HEK293T (cell line): ENCODE measurements around the gene MAGI2.
A peak's percentile ranks its signal among the peaks of the same experiment; 100 is the strongest.

Experiments
- CTCF ChIA-PET: fragments of 350-600 bp; formaldehyde crosslinking; extraction: SDS; loops from one replicate; lab custom pipeline; 2021; ENCODE audit warnings: antibody characterized with exemption, inconsistent platforms; lab: Yijun Ruan, JAX
- POLR2A ChIA-PET: fragments of 350-600 bp; formaldehyde crosslinking; extraction: SDS; loops from one replicate; lab custom pipeline; 2020; ENCODE audit warnings: antibody characterized with exemption, inconsistent platforms; lab: Yijun Ruan, JAX
- DNase-seq: peaks from one replicate; pipeline ENCODE4 v3.0.0; 2012; ENCODE audit warnings: mixed read lengths; ENCODE audit errors: extremely low spot score
- ARNT ChIP-seq: fragments of 450-650 bp; IDR thresholded peaks from 2 replicates; pipeline ENCODE4 v1.6.1; 2017; ENCODE audit warnings: mild to moderate bottlenecking
- BHLHE40 ChIP-seq: fragments of 450-650 bp; IDR thresholded peaks from 2 replicates; pipeline ENCODE4 v1.6.1; 2016; ENCODE audit warnings: mild to moderate bottlenecking, moderate library complexity, borderline replicate concordance
- CTBP1 ChIP-seq: fragments of 450-650 bp; IDR thresholded peaks from 2 replicates; pipeline ENCODE4 v1.6.1; 2016; ENCODE audit warnings: borderline replicate concordance
- ELF4 ChIP-seq: fragments of 450-650 bp; IDR thresholded peaks from 2 replicates; pipeline ENCODE4 v1.6.1; 2017; ENCODE audit warnings: antibody characterized with exemption
- FOXA1 ChIP-seq: fragments of 450-650 bp; IDR thresholded peaks from 2 replicates; pipeline ENCODE4 v1.6.1; 2016; ENCODE audit warnings: mild to moderate bottlenecking
- FOXK2 ChIP-seq: fragments of 450-650 bp; IDR thresholded peaks from 2 replicates; pipeline ENCODE4 v1.6.1; 2016; ENCODE audit warnings: mild to moderate bottlenecking
- FOXM1 ChIP-seq: fragments of 450-650 bp; IDR thresholded peaks from 2 replicates; pipeline ENCODE4 v1.6.1; 2017; ENCODE audit warnings: mild to moderate bottlenecking, borderline replicate concordance
- HDGF ChIP-seq: fragments of 450-650 bp; IDR thresholded peaks from 2 replicates; pipeline ENCODE4 v1.6.1; 2017; ENCODE audit warnings: antibody characterized with exemption, borderline replicate concordance
- L3MBTL2 ChIP-seq: fragments of 450-650 bp; conservative IDR thresholded peaks from 2 replicates; pipeline ENCODE4 v1.6.1; 2016; ENCODE audit warnings: mild to moderate bottlenecking
- LEF1 ChIP-seq: fragments of 450-650 bp; IDR thresholded peaks from 2 replicates; pipeline ENCODE4 v1.6.1; 2017; ENCODE audit warnings: mild to moderate bottlenecking, borderline replicate concordance
- NFRKB ChIP-seq: fragments of 450-650 bp; IDR thresholded peaks from 2 replicates; pipeline ENCODE4 v1.6.1; 2016; ENCODE audit warnings: mild to moderate bottlenecking, moderate library complexity
- PKNOX1 ChIP-seq: fragments of 450-650 bp; IDR thresholded peaks from 2 replicates; pipeline ENCODE4 v1.6.1; 2016
- SP1 ChIP-seq: fragments of 450-650 bp; IDR thresholded peaks from 2 replicates; pipeline ENCODE4 v1.6.1; 2017
- SUZ12 ChIP-seq: fragments of 450-650 bp; IDR thresholded peaks from 2 replicates; pipeline ENCODE4 v1.6.1; 2016; ENCODE audit warnings: mild to moderate bottlenecking
- TARDBP ChIP-seq: fragments of 450-650 bp; IDR thresholded peaks from 2 replicates; pipeline ENCODE4 v1.6.1; 2016
- ZNF384 ChIP-seq: fragments of 450-650 bp; IDR thresholded peaks from 2 replicates; pipeline ENCODE4 v1.6.1; 2016

Gene MAGI2

DNA sequence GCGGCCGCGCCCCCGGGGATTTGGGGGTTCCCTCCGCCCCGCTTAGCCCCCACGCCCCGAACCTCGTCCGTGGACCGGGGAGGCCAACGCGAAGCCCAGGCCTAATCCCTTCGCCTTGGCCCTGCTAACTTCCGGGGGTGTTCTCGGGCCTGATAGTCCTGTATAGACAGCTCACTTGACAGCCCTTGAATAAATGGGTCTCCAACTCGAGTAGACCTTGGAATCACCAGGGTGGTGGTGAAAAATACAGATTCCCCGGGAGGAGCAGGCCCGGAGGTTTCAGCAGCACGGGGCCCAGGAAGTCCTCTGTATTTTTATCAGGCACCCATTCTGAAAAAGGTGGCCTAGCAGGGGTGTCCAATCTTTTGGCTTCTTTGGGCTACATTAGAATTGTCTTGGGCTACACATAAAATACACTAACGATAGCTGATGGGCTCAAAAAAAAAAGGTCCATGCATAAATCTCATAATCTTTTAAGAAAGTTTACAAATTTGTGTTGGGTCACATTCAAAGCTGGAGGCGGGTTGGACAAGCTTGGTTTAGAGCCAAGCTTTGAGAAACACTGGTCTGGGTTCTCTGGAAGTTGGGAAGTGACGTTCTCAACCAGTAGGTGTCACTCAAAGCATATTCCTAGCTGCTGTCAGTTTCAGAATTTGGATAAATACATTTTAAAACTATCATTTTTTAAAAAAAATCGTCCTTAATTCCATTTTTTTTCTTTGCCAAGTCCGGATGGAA is 1433.2 kb downstream of the MAGI2 start:
- DNase-seq = peak; percentile 60
- POLR2A ChIA-PET = interaction anchor here (0.5 to 1.5 kb wide), 7 partner anchors 13 to 552 kb away, joined by 3 to 5 read pairs (median 3); no protein-coding TSS in a partner anchor
- peak; percentile 90 for TF ChIP-seq PKNOX1
- TF ChIP-seq ARNT = no peak
- no peak for TF ChIP-seq FOXK2
- no peak for TF ChIP-seq ELF4
- TF ChIP-seq FOXM1 = no peak
- TF ChIP-seq TARDBP = no peak
- CTCF ChIA-PET = interaction anchor here (0.5 to 2.1 kb wide), 19 partner anchors 11 to 369 kb away, joined by 3 to 15 read pairs (median 4); no protein-coding TSS in a partner anchor

GRCh38 chr7:78019447-78020135 is 1433.9 kb downstream of the MAGI2 start:
- ChIA-PET CTCF (interaction anchor here (0.7 to 2.1 kb wide), 6 partner anchors 20 to 310 kb away, joined by 3 to 9 read pairs (median 4); no protein-coding TSS in a partner anchor), POLR2A (interaction anchor here (0.5 to 1.5 kb wide), 4 partner anchors 13 to 552 kb away, joined by 3 read pairs; no protein-coding TSS in a partner anchor)
- TF ChIP-seq BHLHE40 (no peak), L3MBTL2 (peak; percentile 37)
- peak; percentile 86 for DNase-seq

DNA sequence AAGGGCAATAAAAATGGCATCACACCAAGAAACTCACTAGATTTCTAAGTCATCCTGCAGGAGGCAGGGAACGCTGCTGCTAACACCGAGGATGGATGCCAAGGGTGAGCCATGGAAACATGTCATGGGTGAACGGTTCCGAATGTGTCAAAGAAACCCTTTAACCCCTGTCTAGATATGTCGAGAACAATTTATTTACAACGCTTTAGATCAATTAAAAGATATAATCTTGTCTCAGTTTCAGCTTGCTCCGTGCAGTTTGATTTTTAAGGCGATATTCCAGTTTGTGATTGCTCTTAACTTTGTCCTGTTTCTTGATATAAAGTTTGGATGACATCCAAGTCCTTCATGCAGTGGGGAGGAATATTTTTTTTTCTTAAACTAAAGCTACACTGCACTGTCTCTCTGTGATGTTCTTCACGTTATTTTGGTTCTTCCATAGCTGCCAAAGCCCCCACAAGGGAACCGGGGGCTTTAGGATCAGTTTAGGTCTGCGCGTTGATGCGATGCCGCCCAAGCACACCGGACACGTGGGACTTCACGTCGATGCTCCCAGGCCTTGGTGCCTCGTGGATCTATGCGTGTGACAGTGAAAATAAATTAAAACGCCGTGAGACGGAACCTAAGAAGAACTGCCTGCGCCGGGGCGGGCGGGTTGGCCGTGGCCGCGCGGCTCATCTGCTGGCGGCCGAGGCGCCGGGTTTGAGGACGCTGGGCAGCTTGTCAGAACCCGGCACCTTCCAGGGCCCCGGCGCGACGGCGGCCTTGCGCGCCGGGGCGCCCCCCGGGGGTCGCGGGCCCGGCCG is 1434.6 kb downstream of the MAGI2 start:
- DNase-seq = peak; percentile 28
- ChIA-PET CTCF (interaction anchor here (1.5 kb wide), 1 partner anchor 19 kb away, joined by 4 read pairs; no protein-coding TSS in a partner anchor), POLR2A (interaction anchor here (1.3 kb wide), 1 partner anchor 86 kb away, joined by 3 read pairs; no protein-coding TSS in a partner anchor)
- TF ChIP-seq TARDBP (no peak), SUZ12 (no peak), SP1 (no peak), LEF1 (no peak), L3MBTL2 (peak; percentile 92), FOXM1 (no peak), ZNF384 (no peak), NFRKB (no peak)

DNA sequence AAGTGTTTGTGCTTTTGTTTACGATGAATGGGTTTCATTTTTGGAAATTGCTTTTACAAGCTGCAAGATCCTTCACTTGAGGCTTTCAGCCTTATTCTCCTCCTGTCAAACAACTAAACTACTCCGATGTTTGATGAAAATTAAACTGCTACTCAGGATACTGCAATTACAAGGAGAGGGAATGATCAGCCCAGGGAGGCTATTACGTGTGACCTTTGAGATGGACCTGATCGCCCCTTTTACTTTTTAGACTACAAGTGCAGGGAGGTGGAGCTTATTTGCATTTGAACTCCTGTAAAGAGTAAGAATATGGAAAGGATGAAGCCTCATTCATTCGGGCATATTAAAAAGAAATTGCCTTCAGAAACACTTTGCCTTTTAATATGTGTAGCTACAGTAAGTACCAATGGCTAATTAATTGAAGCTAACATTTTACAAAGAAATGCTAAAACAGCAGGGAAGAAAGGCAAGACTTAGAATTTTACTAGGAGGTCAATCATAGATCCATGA is 1435.8 kb downstream of the MAGI2 start:
- POLR2A ChIA-PET = interaction anchor here (1.1 kb wide), 1 partner anchor 22 kb away, joined by 3 read pairs; no protein-coding TSS in a partner anchor
- CTCF ChIA-PET = no interaction called here
- DNase-seq = no peak
- TF ChIP-seq CTBP1 (no peak), ELF4 (no peak), NFRKB (no peak), FOXM1 (no peak), LEF1 (no peak), PKNOX1 (no peak), ARNT (no peak), L3MBTL2 (no peak), FOXK2 (no peak), ZNF384 (no peak), TARDBP (no peak), BHLHE40 (no peak), SP1 (no peak), SUZ12 (no peak), HDGF (no peak), FOXA1 (no peak)

- CTCF ChIA-PET = no interaction called here
These were observed 1437.8 kb downstream of the MAGI2 start for GRCh38 chr7:78015574-78016260.

More at GRCh38 chr7:78015574-78016260, 1437.8 kb downstream of the MAGI2 start:
- no peak for DNase-seq
- TF ChIP-seq FOXM1 = no peak
- no peak for TF ChIP-seq NFRKB
- no peak for TF ChIP-seq CTBP1
- no peak for TF ChIP-seq ELF4
- TF ChIP-seq FOXA1 = no peak
- TF ChIP-seq FOXK2 = no peak
- no peak for TF ChIP-seq TARDBP
- TF ChIP-seq HDGF = no peak
- no peak for TF ChIP-seq SP1
- POLR2A ChIA-PET = no interaction called here
